ENCODE measurements around the gene IFT122.

- TF ChIP-seq POLR2A (IDR thresholded peaks at IDR 0.05), result no peak
- TF ChIP-seq CTCF (IDR thresholded peaks at IDR 0.05), result no peak
These were observed 99.2 kb downstream of the IFT122 start for GRCh38 chr3:129539206-129539605.
